Right lobe of liver (tissue), 4 donors: ENCODE data around the gene IGSF9B.

ENCODE experiments used
- POLR2A ChIP-seq: fragments of 450-650 bp; IDR thresholded peaks from one replicate; pipeline ENCODE4 v1.6.1; 2017; ENCODE audit warnings: antibody characterized with exemption, mild to moderate bottlenecking
- TF ChIP-seq, protein P1 (sequence below), 4 donors: fragments of 200-600 bp in 3 of 4; fragments of 450-650 bp in 1 of 4; IDR thresholded peaks; one replicate each; pipeline versions ENCODE4 v1.5.1 to v1.8.0; 2016 to 2022; ENCODE audit warnings: antibody characterized with exemption in 4 of 4, mild to moderate bottlenecking in 2 of 4
- donor health status: DM: no; HTN: no; CAD: no.
- donor health status: DM: no; HTN: no; CAD: no.
- donor health status: DM: no; HTN: yes; CAD: no.

GRCh38 chr11:133985981-133986944, 29.5 kb upstream of the IGSF9B start:
- TF ChIP-seq, protein P1, sequence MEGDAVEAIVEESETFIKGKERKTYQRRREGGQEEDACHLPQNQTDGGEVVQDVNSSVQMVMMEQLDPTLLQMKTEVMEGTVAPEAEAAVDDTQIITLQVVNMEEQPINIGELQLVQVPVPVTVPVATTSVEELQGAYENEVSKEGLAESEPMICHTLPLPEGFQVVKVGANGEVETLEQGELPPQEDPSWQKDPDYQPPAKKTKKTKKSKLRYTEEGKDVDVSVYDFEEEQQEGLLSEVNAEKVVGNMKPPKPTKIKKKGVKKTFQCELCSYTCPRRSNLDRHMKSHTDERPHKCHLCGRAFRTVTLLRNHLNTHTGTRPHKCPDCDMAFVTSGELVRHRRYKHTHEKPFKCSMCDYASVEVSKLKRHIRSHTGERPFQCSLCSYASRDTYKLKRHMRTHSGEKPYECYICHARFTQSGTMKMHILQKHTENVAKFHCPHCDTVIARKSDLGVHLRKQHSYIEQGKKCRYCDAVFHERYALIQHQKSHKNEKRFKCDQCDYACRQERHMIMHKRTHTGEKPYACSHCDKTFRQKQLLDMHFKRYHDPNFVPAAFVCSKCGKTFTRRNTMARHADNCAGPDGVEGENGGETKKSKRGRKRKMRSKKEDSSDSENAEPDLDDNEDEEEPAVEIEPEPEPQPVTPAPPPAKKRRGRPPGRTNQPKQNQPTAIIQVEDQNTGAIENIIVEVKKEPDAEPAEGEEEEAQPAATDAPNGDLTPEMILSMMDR (IDR thresholded peaks at IDR 0.05): no peak
- TF ChIP-seq POLR2A: no peak
